Suprapubic skin (tissue), 4 donors: Measurements from ENCODE around the gene TMEM263.

Source experiments
- CTCF ChIP-seq, 2 donors: fragments of 200-600 bp in 1 of 2; fragments of 450-650 bp in 1 of 2; sonication (generic) in 1 of 2; IDR thresholded peaks; one replicate each; pipeline ENCODE4 v1.5.1; 2016 to 2019; ENCODE audit warnings: antibody characterized with exemption in 2 of 2, mild to moderate bottlenecking in 1 of 2, moderate library complexity in 1 of 2
- EP300 ChIP-seq: sonication (generic); formaldehyde crosslinking; IDR thresholded peaks from one replicate; pipeline ENCODE4 v1.6.1; 2017; ENCODE audit warnings: antibody characterized with exemption
- POLR2A ChIP-seq, 2 donors: fragments of 450-650 bp; IDR thresholded peaks; one replicate each; pipeline ENCODE4 v1.6.1; 2017; ENCODE audit warnings: antibody characterized with exemption in 2 of 2, mild to moderate bottlenecking in 2 of 2, moderate library complexity in 2 of 2
- POLR2AphosphoS5 ChIP-seq, 3 donors: sonication (generic); formaldehyde crosslinking; IDR thresholded peaks; one replicate each; pipeline ENCODE4 v1.6.1; 2017; ENCODE audit warnings: antibody characterized with exemption in 3 of 3

- TF ChIP-seq CTCF (IDR thresholded peaks at IDR 0.05) (no peak), POLR2A (IDR thresholded peaks at IDR 0.05) (no peak), POLR2AphosphoS5 (IDR thresholded peaks at IDR 0.05) (no peak), EP300 (no peak)
These were observed 406 bp downstream of the TMEM263 start for GRCh38 chr12:106956048-106956578.
